Hematopoietic multipotent progenitor cell treated with erythropoietin and hydrocortisone succinate and interleukin-3 and kit ligand, for 15 days (in vitro differentiated cells): ENCODE measurements around the gene MAPK13.
"Not testable (repeated sequence)": the region's sequence is repeated elsewhere in the genome, so short reads cannot be mapped to it uniquely, and the experiment has no call there.

ENCODE experiments used
- DNase-seq: peaks from one replicate; pipeline ENCODE4 v3.0.0-alpha.2; 2015; ENCODE audit warnings: low spot score

Gene MAPK13

GRCh38 chr6:36129941-36130666, at the start of gene MAPK13:
Gene MAPK13, plus strand, starts transcription at chr6:36130513. Its CDS starts 70 bp downstream, at chr6:36130583.
- no peak for DNase-seq

- DNase-seq = no peak
Measured at GRCh38 chr6:36082318-36082717, 48.0 kb upstream of the MAPK13 start.

GRCh38 chr6:36083446-36083845, 46.9 kb upstream of the MAPK13 start:
- DNase-seq = no peak

GRCh38 chr6:36088204-36088603, 42.1 kb upstream of the MAPK13 start:
- not testable (repeated sequence) for DNase-seq

- no peak for DNase-seq
Measured at GRCh38 chr6:36089048-36089447, 41.3 kb upstream of the MAPK13 start.

- no peak for DNase-seq
Measured at GRCh38 chr6:36094238-36094637, 36.1 kb upstream of the MAPK13 start.

GRCh38 chr6:36094753-36095496, 35.4 kb upstream of the MAPK13 start:
- peak; percentile 91 for DNase-seq

- no peak for DNase-seq
Measured at GRCh38 chr6:36095497-36096391, 34.6 kb upstream of the MAPK13 start.

- DNase-seq = no peak
Measured at GRCh38 chr6:36098253-36098919, 31.9 kb upstream of the MAPK13 start.

GRCh38 chr6:36098920-36099647, 31.2 kb upstream of the MAPK13 start:
- DNase-seq = peak; percentile 68

- DNase-seq = peak; percentile 85
Measured at GRCh38 chr6:36099869-36100483, 30.3 kb upstream of the MAPK13 start.

GRCh38 chr6:36101691-36102090, 28.6 kb upstream of the MAPK13 start:
- no peak for DNase-seq

- no peak for DNase-seq
Measured at GRCh38 chr6:36102853-36103252, 27.5 kb upstream of the MAPK13 start.

- no peak for DNase-seq
Measured at GRCh38 chr6:36104836-36105235, 25.5 kb upstream of the MAPK13 start.

GRCh38 chr6:36109092-36109491, 21.2 kb upstream of the MAPK13 start:
- no peak for DNase-seq

GRCh38 chr6:36110050-36110449, 20.3 kb upstream of the MAPK13 start:
- DNase-seq = no peak

GRCh38 chr6:36110863-36111262, 19.4 kb upstream of the MAPK13 start:
- no peak for DNase-seq

GRCh38 chr6:36111526-36111925, 18.8 kb upstream of the MAPK13 start:
- no peak for DNase-seq

GRCh38 chr6:36113049-36113448, 17.3 kb upstream of the MAPK13 start:
- DNase-seq = no peak

GRCh38 chr6:36113703-36114102, 16.6 kb upstream of the MAPK13 start:
- DNase-seq = no peak
